Activated CD4-positive, alpha-beta T cell treated with anti-CD3 and anti-CD28 coated beads, Interleukin-2, amount 10 ng/mL, durations not matched to agents 7 days and 5 days (primary cell): ENCODE data around the gene CD101. TPM values are rescaled to one million over a fixed set of nuclear protein-coding genes. Genes with fewer than 3 reads are reported as not detected.

Experiments
- CTCF ChIA-PET: fragments of 350-600 bp; sonication (Branson Sonifier 250); formaldehyde crosslinking; loops from one replicate; lab custom pipeline; 2021; ENCODE audit warnings: antibody characterized with exemption; lab: Charles Lee
- POLR2A ChIA-PET: fragments of 350-600 bp; sonication (Branson Sonifier 250); formaldehyde crosslinking; loops from one replicate; lab custom pipeline; 2021; ENCODE audit warnings: antibody characterized with exemption; lab: Charles Lee
- DNase-seq: peaks from one replicate; pipeline ENCODE4 v3.0.0-alpha.2; 2020
- H3K27ac Mint-ChIP-seq: one replicate; pipeline ENCODE4 v1.8.0; 2021; ENCODE audit warnings: mild to moderate bottlenecking, moderate library complexity, mixed read lengths
- H3K27me3 Mint-ChIP-seq: one replicate; pipeline ENCODE4 v1.8.0; 2021; ENCODE audit warnings: mixed read lengths
- H3K36me3 Mint-ChIP-seq: one replicate; pipeline ENCODE4 v1.8.0; 2021; ENCODE audit warnings: low read depth, mixed read lengths
- H3K4me1 Mint-ChIP-seq: one replicate; pipeline ENCODE4 v1.8.0; 2021; ENCODE audit warnings: mixed read lengths
- H3K4me3 Mint-ChIP-seq: one replicate; pipeline ENCODE4 v1.8.0; 2021; ENCODE audit warnings: mild to moderate bottlenecking, moderate library complexity, mixed read lengths
- H3K9me3 Mint-ChIP-seq: one replicate; pipeline ENCODE4 v1.8.0; 2021; ENCODE audit warnings: mixed read lengths
- total RNA-seq, 2 experiments: library from RNA; stranded (reverse); gene quantifications; one replicate each; pipeline ENCODE4 v1.2.3, GENCODE V29; 2021

Gene CD101
- total RNA-seq, 2 experiments from 2014 or later = 3.4 to 4.2 TPM

- DNase-seq = no peak
- ChIA-PET POLR2A (no interaction called here), CTCF (interaction anchor here (1.4 kb wide), 1 partner anchor 20 kb away, joined by 3 read pairs; no protein-coding TSS in a partner anchor)
- H3K4me3 Mint-ChIP-seq = no peak overlapping the region
- H3K9me3 Mint-ChIP-seq = no peaks in the 10 kb centered on the region
- no peaks in the 10 kb centered on the region for H3K27me3 Mint-ChIP-seq
- no peak overlapping the region for H3K27ac Mint-ChIP-seq
- H3K36me3 Mint-ChIP-seq = peaks cover 42% of the 10 kb centered on the region
- peaks cover 30% of the 10 kb centered on the region for H3K4me1 Mint-ChIP-seq
These were observed 44.1 kb downstream of the CD101 start for GRCh38 chr1:117045644-117046043.

- no peak overlapping the region for H3K4me3 Mint-ChIP-seq
- H3K36me3 Mint-ChIP-seq = peaks cover 42% of the 10 kb centered on the region
- no peak for DNase-seq
- POLR2A ChIA-PET = interaction anchor here (0.6 kb wide), 1 partner anchor 374 kb away, joined by 3 read pairs; no protein-coding TSS in a partner anchor
- CTCF ChIA-PET = no interaction called here
- peaks cover 40% of the 10 kb centered on the region for H3K4me1 Mint-ChIP-seq
- H3K27me3 Mint-ChIP-seq = no peaks in the 10 kb centered on the region
- H3K9me3 Mint-ChIP-seq = no peaks in the 10 kb centered on the region
- H3K27ac Mint-ChIP-seq = no peak overlapping the region
These were observed 45.2 kb downstream of the CD101 start for GRCh38 chr1:117046781-117047180.

GRCh38 chr1:117047271-117047670, 45.7 kb downstream of the CD101 start:
- peaks cover 42% of the 10 kb centered on the region for H3K36me3 Mint-ChIP-seq

DNA sequence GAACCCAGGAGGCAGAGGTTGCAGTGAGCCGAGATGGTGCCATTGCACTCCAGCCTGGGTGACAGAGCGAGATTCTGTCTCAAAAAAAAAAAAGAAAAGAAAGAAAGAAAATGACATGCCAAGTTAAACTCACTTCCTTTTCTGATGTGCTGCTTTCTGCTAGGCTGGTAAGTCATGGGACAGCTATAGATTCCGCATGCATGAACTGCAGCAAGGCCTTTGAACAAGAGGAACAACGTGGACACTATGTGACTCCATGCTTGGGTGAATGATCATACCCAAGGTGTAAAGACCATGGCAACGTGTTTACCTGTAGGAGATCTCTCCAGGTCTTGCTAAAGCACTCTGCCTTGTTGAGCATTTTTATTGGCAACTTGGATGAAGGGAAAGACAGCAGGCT, 48.3 kb downstream of the CD101 start:
- CTCF ChIA-PET = interaction anchor here (0.5 to 0.7 kb wide), 6 partner anchors 262 to 633 kb away, joined by 3 to 6 read pairs (median 3); no protein-coding TSS in a partner anchor
- Mint-ChIP-seq H3K27ac (peak overlapping the region; percentile 67), H3K4me3 (no peak overlapping the region), H3K9me3 (no peaks in the 10 kb centered on the region), H3K27me3 (no peaks in the 10 kb centered on the region), H3K36me3 (peaks cover 30% of the 10 kb centered on the region), H3K4me1 (peaks cover 58% of the 10 kb centered on the region)
- DNase-seq = no peak
- POLR2A ChIA-PET = no interaction called here

More at GRCh38 chr1:117047271-117047670, 45.7 kb downstream of the CD101 start:
- Mint-ChIP-seq H3K4me1 (peaks cover 45% of the 10 kb centered on the region), H3K9me3 (no peaks in the 10 kb centered on the region), H3K4me3 (no peak overlapping the region), H3K27ac (no peak overlapping the region), H3K27me3 (no peaks in the 10 kb centered on the region)
- ChIA-PET POLR2A (interaction anchor here (0.6 kb wide), 1 partner anchor 374 kb away, joined by 3 read pairs; no protein-coding TSS in a partner anchor), CTCF (interaction anchor here (0.6 kb wide), 1 partner anchor 273 kb away, joined by 3 read pairs; no protein-coding TSS in a partner anchor)
- no peak for DNase-seq

DNA sequence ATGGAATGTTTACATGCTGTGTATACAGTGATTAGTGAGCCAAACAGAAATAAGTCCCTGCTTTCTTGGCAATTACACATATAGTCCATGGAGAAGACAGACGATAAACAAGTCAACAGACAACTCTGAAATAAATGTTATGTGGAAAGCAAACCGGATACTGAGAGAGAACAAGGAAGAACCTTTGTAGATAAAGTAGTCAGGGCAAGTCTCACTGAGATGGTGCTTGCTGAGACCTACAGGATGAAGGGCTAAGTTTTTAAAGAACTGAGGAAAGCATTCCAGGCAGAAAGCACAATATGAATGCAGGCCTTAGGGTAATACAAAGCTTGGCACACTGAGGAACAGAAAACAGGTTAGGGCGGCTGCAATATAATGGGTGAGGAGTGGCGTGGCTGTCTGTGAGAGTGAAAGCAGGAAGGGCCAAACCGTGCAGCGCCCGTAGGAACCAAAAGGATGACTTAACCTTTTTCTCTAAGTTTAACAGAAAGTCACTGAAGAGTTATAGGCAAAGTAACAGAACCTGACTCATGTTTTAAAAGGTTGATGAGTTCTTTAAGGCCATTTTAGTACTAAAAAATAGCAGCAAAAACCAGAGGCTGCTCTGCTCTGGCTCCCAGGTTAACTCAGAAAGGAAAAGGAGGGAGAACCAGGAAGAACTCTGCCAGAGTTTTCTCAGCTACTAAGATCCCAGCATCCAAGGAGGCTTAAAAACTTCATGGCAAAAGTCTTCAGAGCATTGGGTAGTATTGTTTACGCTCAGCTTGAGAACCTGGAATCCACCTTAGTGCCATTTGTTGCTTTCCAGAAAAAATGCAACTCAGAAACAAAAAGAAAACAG, 49.9 kb downstream of the CD101 start:
- peaks cover 30% of the 10 kb centered on the region for H3K36me3 Mint-ChIP-seq
- H3K9me3 Mint-ChIP-seq = no peaks in the 10 kb centered on the region
- peak overlapping the region; percentile 90 for H3K27ac Mint-ChIP-seq
- no peaks in the 10 kb centered on the region for H3K27me3 Mint-ChIP-seq
- peak overlapping the region; percentile 66 for H3K4me3 Mint-ChIP-seq
- POLR2A ChIA-PET = no interaction called here
- peaks cover 67% of the 10 kb centered on the region for H3K4me1 Mint-ChIP-seq
- CTCF ChIA-PET = interaction anchor here (0.8 to 1.1 kb wide), 3 partner anchors 117 to 325 kb away, joined by 3 read pairs; no protein-coding TSS in a partner anchor
- peak; percentile 41 for DNase-seq

DNA sequence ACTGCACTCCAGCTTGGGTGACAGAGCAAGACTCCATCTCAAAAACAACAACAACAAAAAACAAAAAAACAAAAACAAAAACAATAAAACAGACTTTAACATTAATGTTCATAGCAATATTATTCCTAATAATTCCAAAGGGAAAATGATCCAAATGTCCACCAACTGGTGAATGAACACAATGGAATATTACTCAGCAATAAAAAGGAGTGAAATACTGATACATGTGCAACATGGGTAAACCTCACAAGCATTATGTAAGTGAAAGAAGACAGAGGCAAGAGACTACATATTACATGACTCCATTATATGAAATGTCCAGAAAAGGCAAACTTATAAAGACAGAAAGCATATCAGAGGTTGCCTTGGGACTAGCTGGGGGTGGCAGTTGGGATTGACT, 52.5 kb downstream of the CD101 start:
- no peak for DNase-seq
- no peaks in the 10 kb centered on the region for H3K9me3 Mint-ChIP-seq
- H3K27me3 Mint-ChIP-seq = no peaks in the 10 kb centered on the region
- peaks cover 67% of the 10 kb centered on the region for H3K4me1 Mint-ChIP-seq
- H3K36me3 Mint-ChIP-seq = peaks cover 17% of the 10 kb centered on the region
- no peak overlapping the region for H3K27ac Mint-ChIP-seq
- ChIA-PET POLR2A (no interaction called here), CTCF (interaction anchor here (0.7 to 1.5 kb wide), 2 partner anchors 73 to 316 kb away, joined by 4 to 6 read pairs; no protein-coding TSS in a partner anchor)
- H3K4me3 Mint-ChIP-seq = no peak overlapping the region

GRCh38 chr1:117058810-117059209, 57.2 kb downstream of the CD101 start:
- H3K36me3 Mint-ChIP-seq = peaks cover 35% of the 10 kb centered on the region
- no peak overlapping the region for H3K27ac Mint-ChIP-seq
- peaks cover 60% of the 10 kb centered on the region for H3K4me1 Mint-ChIP-seq
- ChIA-PET CTCF (interaction anchor here (0.7 to 1.6 kb wide), 2 partner anchors 286 to 321 kb away, joined by 4 to 9 read pairs; no protein-coding TSS in a partner anchor), POLR2A (no interaction called here)
- H3K9me3 Mint-ChIP-seq = no peaks in the 10 kb centered on the region
- H3K4me3 Mint-ChIP-seq = no peak overlapping the region
- DNase-seq = no peak
- no peaks in the 10 kb centered on the region for H3K27me3 Mint-ChIP-seq

DNA sequence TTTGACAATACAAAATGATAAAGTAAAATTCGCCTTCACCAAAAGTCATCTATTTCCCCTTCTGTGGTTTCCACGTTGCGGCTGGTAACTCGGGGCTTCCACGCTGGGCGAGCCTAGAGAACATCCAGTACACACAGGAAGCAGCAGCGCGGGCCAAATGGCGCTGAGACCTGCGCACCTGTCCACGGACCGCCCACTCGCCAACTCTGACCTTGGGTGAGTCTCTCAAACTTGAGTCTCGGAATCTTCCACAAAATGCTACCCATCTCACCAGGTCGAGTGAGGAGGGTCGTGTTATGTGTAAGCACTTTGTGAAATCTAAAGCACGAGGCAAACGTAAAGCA, 57.7 kb downstream of the CD101 start:
- POLR2A ChIA-PET = interaction anchor here (0.6 to 2.1 kb wide), 3 partner anchors 56 to 321 kb away, joined by 3 to 5 read pairs (median 3); partner anchors contain the start of gene CD2

GRCh38 chr1:117059678-117060440, 58.3 kb downstream of the CD101 start, which contains the start of gene TTF2:
Gene TTF2 (plus strand): TSS chr1:117060326. CDS start chr1:117060347, 21 bp downstream.
- Mint-ChIP-seq H3K27ac (no peak within 1 kb of the TSS), H3K27me3 (no peaks in the 10 kb centered on the region), H3K9me3 (no peaks in the 10 kb centered on the region), H3K4me3 (no peak within 1 kb of the TSS), H3K36me3 (peaks cover 40% of the 10 kb centered on the region), H3K4me1 (peaks cover 61% of the 10 kb centered on the region)
- ChIA-PET POLR2A (interaction anchor here (0.6 to 2.1 kb wide), 7 partner anchors 17 to 321 kb away, joined by 3 to 5 read pairs (median 3); partner anchors contain the start of gene CD2), CTCF (interaction anchor here (1.0 to 2.3 kb wide), 11 partner anchors 10 to 486 kb away, joined by 3 to 11 read pairs (median 3); partner anchors contain the start of gene IGSF3)
- peak; percentile 99 for DNase-seq

More for the DNA sequence above, 57.7 kb downstream of the CD101 start:
- CTCF ChIA-PET = interaction anchor here (1.3 to 2.3 kb wide), 4 partner anchors 34 to 382 kb away, joined by 3 to 11 read pairs (median 8); no protein-coding TSS in a partner anchor
- no peaks in the 10 kb centered on the region for H3K9me3 Mint-ChIP-seq
- H3K27ac Mint-ChIP-seq = no peak overlapping the region
- no peak overlapping the region for H3K4me3 Mint-ChIP-seq
- peaks cover 37% of the 10 kb centered on the region for H3K36me3 Mint-ChIP-seq
- H3K4me1 Mint-ChIP-seq = peaks cover 62% of the 10 kb centered on the region
- DNase-seq = peak; percentile 81
- H3K27me3 Mint-ChIP-seq = no peaks in the 10 kb centered on the region

- Mint-ChIP-seq H3K36me3 (peaks cover 43% of the 10 kb centered on the region), H3K9me3 (no peaks in the 10 kb centered on the region), H3K27me3 (no peaks in the 10 kb centered on the region), H3K4me3 (no peak overlapping the region), H3K27ac (no peak overlapping the region), H3K4me1 (peaks cover 59% of the 10 kb centered on the region)
- CTCF ChIA-PET = interaction anchor here (1.0 to 2.3 kb wide), 11 partner anchors 9 to 486 kb away, joined by 3 to 11 read pairs (median 3); partner anchors contain the start of gene IGSF3
- POLR2A ChIA-PET = interaction anchor here (0.6 to 2.1 kb wide), 7 partner anchors 16 to 322 kb away, joined by 3 to 9 read pairs (median 3); partner anchors contain the start of gene CD2
- peak; percentile 38 for DNase-seq
These were observed 59.1 kb downstream of the CD101 start for GRCh38 chr1:117060441-117061317.

DNA sequence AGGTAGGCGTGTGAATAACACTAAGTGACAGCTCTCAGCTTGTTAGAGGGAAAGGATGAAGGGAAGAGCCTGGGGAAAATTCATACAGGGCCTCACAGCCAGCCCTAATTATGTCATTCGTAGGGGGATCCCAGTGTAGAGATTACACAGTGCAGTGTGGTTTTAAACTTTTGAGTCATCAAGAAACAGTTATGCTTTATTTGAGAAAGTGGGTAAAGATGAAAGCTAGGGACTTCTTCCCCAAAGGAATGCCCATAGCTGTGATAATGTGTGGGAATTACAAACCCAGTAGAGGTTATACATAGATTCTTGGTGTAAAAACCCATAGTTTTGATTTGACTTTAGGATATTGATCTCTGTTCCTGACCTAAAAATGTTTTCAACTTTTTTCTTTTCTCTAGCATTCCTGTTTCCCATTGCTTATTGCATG, 60.4 kb downstream of the CD101 start:
- peaks cover 50% of the 10 kb centered on the region for H3K36me3 Mint-ChIP-seq
- H3K27me3 Mint-ChIP-seq = no peaks in the 10 kb centered on the region
- H3K4me3 Mint-ChIP-seq = peak overlapping the region; percentile 43
- DNase-seq = peak; percentile 25
- ChIA-PET CTCF (interaction anchor here (0.6 to 1.2 kb wide), 7 partner anchors 11 to 577 kb away, joined by 3 read pairs; no protein-coding TSS in a partner anchor), POLR2A (no interaction called here)
- peaks cover 61% of the 10 kb centered on the region for H3K4me1 Mint-ChIP-seq
- H3K27ac Mint-ChIP-seq = no peak overlapping the region
- no peaks in the 10 kb centered on the region for H3K9me3 Mint-ChIP-seq
